ENCODE measurements around the gene NECTIN1.

DNA sequence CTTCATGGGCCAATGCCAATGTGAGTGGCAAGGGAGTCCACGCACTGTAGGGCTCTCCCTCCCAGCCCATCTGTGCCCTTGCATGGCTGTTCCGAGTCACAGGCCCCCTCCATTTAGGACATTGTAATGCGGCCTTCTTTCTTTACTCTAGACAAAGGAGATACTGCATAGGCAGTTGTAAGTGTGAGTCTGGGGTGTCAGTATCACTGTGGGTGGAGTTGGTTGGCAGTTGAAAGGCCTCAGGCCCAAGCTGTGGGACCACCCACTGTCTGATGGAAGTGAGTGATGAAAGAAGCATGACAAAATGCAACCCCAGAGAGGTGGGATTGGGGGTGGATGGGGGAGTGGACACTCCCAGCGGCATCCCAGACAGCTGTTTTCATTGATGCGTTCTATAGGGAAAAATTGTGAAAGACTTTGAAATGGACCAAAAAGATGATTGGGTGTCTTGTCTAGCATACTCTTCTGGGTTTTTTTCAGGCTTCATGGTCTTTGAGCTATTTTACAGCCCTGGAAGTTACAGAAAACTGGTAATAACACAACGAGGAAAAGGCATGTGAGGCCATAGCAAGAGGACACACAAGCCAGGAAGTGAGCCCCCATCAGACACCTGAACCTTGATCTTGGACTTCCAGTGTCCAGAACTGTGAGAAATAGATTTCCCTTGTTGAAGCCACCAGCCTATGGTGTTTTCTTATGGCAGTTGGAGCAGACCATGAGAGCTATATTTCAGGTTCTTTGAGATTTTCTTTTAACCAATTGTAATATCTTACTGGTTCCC is 114.6 kb downstream of the NECTIN1 start:
- TF ChIP-seq, protein P1, sequence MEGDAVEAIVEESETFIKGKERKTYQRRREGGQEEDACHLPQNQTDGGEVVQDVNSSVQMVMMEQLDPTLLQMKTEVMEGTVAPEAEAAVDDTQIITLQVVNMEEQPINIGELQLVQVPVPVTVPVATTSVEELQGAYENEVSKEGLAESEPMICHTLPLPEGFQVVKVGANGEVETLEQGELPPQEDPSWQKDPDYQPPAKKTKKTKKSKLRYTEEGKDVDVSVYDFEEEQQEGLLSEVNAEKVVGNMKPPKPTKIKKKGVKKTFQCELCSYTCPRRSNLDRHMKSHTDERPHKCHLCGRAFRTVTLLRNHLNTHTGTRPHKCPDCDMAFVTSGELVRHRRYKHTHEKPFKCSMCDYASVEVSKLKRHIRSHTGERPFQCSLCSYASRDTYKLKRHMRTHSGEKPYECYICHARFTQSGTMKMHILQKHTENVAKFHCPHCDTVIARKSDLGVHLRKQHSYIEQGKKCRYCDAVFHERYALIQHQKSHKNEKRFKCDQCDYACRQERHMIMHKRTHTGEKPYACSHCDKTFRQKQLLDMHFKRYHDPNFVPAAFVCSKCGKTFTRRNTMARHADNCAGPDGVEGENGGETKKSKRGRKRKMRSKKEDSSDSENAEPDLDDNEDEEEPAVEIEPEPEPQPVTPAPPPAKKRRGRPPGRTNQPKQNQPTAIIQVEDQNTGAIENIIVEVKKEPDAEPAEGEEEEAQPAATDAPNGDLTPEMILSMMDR (IDR thresholded peaks at IDR 0.05 in 2 of 3, conservative IDR thresholded peaks at IDR 0.05 in 1 of 3; ENCODE audit: borderline replicate concordance in 1 of 3, insufficient read depth in 1 of 3, low read depth in 2 of 3, low read length in 2 of 3), result no peak
- TF ChIP-seq ZFX (IDR thresholded peaks at IDR 0.05) (no peak), SP1 (IDR thresholded peaks at IDR 0.05; ENCODE audit: low read depth) (no peak), POLR2A (IDR thresholded peaks at IDR 0.05; ENCODE audit: borderline replicate concordance, extremely low read depth, insufficient read depth, insufficient read length) (no peak)
- TF ChIP-seq, protein P2, sequence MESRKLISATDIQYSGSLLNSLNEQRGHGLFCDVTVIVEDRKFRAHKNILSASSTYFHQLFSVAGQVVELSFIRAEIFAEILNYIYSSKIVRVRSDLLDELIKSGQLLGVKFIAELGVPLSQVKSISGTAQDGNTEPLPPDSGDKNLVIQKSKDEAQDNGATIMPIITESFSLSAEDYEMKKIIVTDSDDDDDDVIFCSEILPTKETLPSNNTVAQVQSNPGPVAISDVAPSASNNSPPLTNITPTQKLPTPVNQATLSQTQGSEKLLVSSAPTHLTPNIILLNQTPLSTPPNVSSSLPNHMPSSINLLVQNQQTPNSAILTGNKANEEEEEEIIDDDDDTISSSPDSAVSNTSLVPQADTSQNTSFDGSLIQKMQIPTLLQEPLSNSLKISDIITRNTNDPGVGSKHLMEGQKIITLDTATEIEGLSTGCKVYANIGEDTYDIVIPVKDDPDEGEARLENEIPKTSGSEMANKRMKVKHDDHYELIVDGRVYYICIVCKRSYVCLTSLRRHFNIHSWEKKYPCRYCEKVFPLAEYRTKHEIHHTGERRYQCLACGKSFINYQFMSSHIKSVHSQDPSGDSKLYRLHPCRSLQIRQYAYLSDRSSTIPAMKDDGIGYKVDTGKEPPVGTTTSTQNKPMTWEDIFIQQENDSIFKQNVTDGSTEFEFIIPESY (IDR thresholded peaks at IDR 0.05; ENCODE audit: extremely low read depth, insufficient replicate concordance, low read length), result no peak

Data from HCT116 (cell line).